Choroid plexus epithelial cell (primary cell): Measurements from ENCODE around the gene MEIOSIN.

Experiments
- DNase-seq: peaks from one replicate; pipeline ENCODE4 v3.0.0-alpha.2; 2010; ENCODE audit warnings: low read depth
- H3K4me3 ChIP-seq: 2 replicates; pipeline ENCODE4 v1.5.1; 2011; ENCODE audit warnings: low read depth, mild to moderate bottlenecking, control low read depth, low read length, moderate library complexity
- CTCF ChIP-seq: conservative IDR thresholded peaks from 2 replicates; pipeline ENCODE4 v1.5.1; 2011; ENCODE audit warnings: low read depth, mild to moderate bottlenecking, control low read depth, inconsistent platforms, low read length, moderate library complexity

Gene MEIOSIN

GRCh38 chr19:45777395-45777961, 44.2 kb downstream of the MEIOSIN start:
- H3K4me3 ChIP-seq = no peak overlapping the region
- DNase-seq = no peak
- no peak for TF ChIP-seq CTCF

DNA sequence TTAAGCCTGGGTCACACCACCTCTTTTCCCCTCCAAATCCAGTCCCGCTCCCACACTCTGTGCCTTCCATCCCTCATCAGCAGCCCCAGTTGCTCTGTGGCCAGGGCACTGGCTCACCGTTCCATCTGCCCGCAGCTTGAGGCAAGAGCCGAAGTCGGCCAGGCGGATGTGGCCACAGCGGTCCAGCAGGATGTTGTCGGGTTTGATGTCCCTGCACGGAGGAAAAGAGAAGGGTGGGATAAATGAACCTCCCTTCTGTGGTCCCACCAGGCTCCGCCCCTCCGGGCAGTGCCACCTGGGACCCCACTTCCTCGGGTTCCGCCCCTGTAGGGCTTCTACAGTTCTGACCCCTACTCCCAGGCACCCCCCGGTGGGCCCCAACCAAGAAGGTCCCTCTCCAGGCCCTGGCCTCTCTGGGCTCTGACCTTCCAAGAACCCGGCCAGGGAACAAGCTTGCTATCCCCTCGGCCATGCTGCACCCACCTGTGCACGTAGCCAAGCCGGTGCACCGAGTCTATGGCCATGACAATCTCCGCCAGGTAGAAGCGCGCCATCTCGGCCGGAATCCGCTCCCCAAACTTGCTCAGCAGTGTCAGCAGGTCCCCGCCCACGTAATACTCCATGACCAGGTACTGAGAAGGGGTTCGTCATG, 44.9 kb downstream of the MEIOSIN start:
- no peak overlapping the region for H3K4me3 ChIP-seq
- no peak for TF ChIP-seq CTCF
- DNase-seq = no peak

DNA sequence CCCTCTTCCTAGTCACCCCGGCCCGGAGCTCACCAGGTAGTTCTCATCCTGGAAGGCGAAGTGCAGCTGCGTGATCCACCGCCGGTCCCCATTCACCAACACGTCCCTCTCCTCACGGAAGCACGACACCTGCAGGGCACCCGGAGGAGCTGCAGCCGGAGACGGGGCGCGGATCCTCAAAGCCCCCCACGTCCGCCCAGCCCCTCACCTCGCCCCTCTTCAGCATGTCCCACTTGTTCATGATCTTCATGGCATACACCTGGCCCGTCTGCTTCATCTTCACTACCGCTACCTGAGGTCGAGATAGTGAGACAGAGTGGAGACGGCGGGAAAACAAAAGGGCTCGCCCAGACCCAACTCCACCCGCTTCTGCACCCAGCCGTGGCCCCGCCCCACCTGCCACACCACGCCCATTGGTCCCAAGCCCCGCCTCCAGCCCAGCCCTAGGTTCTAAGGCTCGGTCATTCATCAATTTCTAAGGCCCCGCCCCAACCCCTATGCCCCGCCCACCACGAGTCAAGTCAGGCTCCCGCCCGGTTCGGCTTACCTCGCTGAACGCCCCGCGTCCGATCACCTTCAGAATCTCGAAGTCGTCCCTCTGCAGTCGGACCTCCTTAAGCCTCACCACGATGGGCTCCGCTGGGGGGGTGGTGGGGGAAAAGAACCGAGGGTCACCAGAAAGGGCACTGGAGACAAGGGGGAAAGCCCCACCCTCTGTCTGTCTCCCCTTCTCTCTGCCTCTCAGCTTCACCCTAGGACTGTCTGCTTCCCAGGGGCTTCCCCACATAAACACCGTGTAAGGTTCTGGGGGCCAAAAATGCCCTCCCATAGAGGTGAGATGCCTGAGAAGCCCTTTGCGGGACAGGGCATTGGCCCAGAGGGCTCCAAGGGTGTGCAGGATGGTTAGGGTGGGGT, 46.2 kb downstream of the MEIOSIN start:
- peak; percentile 58 for TF ChIP-seq CTCF
- no peak overlapping the region for H3K4me3 ChIP-seq
- DNase-seq = peak; percentile 52

GRCh38 chr19:45780146-45780447, 46.9 kb downstream of the MEIOSIN start:
- no peak for DNase-seq
- no peak for TF ChIP-seq CTCF
- H3K4me3 ChIP-seq = no peak overlapping the region

- no peak for TF ChIP-seq CTCF
- no peak overlapping the region for H3K4me3 ChIP-seq
- DNase-seq = no peak
Observed at GRCh38 chr19:45780448-45781213, 47.4 kb downstream of the MEIOSIN start.

- no peak for DNase-seq
- H3K4me3 ChIP-seq = peak overlapping the region; percentile 64
- TF ChIP-seq CTCF = no peak
Observed at GRCh38 chr19:45781214-45782161, 48.2 kb downstream of the MEIOSIN start.
